AG10803 (cell line): ENCODE results near the gene NYNRIN.
"Not testable (repeated sequence)": the region's sequence is repeated elsewhere in the genome, so short reads cannot be mapped to it uniquely, and the experiment has no call there.

Experiments used
- DNase-seq: peaks from one replicate; pipeline ENCODE4 v3.0.0; 2010; ENCODE audit warnings: low read depth
- H3K4me3 ChIP-seq: 2 replicates; pipeline ENCODE4 v1.5.1; 2011; ENCODE audit warnings: mild to moderate bottlenecking, low read length, control low read depth
- TF ChIP-seq, protein P1 (sequence below): conservative IDR thresholded peaks from 2 replicates; pipeline ENCODE4 v1.5.1; 2011; ENCODE audit warnings: mild to moderate bottlenecking, low read length, control low read depth, inconsistent platforms

NYNRIN gene

DNA sequence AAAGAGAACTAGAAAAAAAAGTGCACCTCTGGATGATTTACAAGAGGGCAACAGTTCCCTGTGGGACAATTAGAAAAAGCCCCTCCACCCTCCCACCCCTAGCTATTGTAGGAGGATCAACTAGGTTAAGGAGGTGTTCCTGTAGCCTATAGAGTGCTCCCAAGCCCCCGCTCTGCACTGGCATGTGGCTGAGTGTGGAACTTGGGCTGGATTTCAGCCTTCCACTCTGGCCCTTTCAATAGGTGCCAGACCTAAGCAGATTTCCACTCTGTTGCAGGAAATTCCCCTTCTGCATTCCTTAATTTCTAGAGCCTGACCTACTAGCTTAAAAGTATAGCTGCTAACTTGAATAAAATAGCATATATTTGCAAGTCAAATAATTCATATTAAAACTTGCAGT is 28.1 kb upstream of the NYNRIN start:
- H3K4me3 ChIP-seq = peak overlapping the region; percentile 88

GRCh38 chr14:24371605-24372004 is 27.2 kb upstream of the NYNRIN start:
- DNase-seq = not testable (repeated sequence)
- peak overlapping the region; percentile 88 for H3K4me3 ChIP-seq

More for the DNA sequence above, 28.1 kb upstream of the NYNRIN start:
- TF ChIP-seq, protein P1, sequence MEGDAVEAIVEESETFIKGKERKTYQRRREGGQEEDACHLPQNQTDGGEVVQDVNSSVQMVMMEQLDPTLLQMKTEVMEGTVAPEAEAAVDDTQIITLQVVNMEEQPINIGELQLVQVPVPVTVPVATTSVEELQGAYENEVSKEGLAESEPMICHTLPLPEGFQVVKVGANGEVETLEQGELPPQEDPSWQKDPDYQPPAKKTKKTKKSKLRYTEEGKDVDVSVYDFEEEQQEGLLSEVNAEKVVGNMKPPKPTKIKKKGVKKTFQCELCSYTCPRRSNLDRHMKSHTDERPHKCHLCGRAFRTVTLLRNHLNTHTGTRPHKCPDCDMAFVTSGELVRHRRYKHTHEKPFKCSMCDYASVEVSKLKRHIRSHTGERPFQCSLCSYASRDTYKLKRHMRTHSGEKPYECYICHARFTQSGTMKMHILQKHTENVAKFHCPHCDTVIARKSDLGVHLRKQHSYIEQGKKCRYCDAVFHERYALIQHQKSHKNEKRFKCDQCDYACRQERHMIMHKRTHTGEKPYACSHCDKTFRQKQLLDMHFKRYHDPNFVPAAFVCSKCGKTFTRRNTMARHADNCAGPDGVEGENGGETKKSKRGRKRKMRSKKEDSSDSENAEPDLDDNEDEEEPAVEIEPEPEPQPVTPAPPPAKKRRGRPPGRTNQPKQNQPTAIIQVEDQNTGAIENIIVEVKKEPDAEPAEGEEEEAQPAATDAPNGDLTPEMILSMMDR = no peak
- DNase-seq = peak; percentile 26

GRCh38 chr14:24372701-24373416 is 25.9 kb upstream of the NYNRIN start:
- no peak for DNase-seq
- TF ChIP-seq, protein P1 = no peak
- H3K4me3 ChIP-seq = no peak overlapping the region

- no peak overlapping the region for H3K4me3 ChIP-seq
- no peak for DNase-seq
- TF ChIP-seq, protein P1 = no peak
These were observed 22.2 kb upstream of the NYNRIN start for GRCh38 chr14:24376448-24377070.

DNA sequence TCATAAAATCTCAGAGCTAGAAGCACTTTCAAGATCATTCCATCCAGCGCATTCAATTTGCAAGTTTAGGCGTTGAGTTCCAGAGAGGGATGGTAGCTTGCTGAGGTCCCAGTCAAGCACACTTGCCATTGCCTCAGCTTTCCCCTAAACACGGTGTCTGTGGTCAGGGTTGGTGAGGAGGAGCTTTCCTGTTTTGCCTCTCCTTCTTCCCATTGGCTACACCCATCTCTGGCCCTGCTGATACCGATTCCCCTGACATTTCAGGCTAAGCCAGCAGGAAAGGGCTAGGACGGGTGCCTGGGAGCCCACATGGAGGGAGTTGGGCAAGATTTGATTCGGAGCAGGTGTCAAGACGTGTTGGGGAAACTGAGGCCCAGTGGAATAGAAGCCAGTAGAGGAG is 21.7 kb upstream of the NYNRIN start:
- DNase-seq = no peak
- H3K4me3 ChIP-seq = no peak overlapping the region
- TF ChIP-seq, protein P1 = no peak

- no peak overlapping the region for H3K4me3 ChIP-seq
- TF ChIP-seq, protein P1 = no peak
- no peak for DNase-seq
These were observed 21.1 kb upstream of the NYNRIN start for GRCh38 chr14:24377657-24378056.

- H3K4me3 ChIP-seq = no peak overlapping the region
- TF ChIP-seq, protein P1 = no peak
- no peak for DNase-seq
These were observed 20.5 kb upstream of the NYNRIN start for GRCh38 chr14:24378327-24378726.
